ENCODE data around the gene MYDGF.

The MYDGF gene

DNA sequence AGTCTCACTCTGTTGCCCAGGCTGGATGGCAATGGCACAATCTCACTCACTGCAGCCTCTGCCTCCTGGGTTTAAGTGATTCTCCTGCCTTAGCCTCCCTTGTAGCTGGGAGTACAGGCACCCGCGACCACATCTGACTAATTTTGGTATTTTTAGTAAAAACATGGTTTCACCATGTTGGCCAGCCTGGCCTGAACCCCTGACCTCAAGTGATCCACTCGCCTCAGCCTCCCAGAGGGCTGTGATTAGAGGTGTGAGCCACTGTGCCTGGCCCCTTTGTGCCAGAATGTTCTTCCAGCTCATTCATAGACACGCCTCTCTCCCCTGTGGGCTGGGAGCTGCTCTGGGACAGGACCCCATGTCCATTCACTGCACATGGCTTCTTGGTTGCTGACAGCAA, 9.1 kb downstream of the MYDGF start:
- H3K9me2 ChIP-seq (ENCODE audit: low read depth, low read length): no peaks in the 10 kb centered on the region
- no peaks in the 10 kb centered on the region for H4K20me1 ChIP-seq (ENCODE audit: insufficient read depth, low read length)
- H3K27ac ChIP-seq (ENCODE audit: low read depth, low read length, poor library complexity, severe bottlenecking): no peak overlapping the region
- H3K36me3 ChIP-seq (ENCODE audit: insufficient read depth, low read length): peaks cover 52% of the 10 kb centered on the region
- no peaks in the 10 kb centered on the region for H3K79me2 ChIP-seq (ENCODE audit: insufficient read depth, low read length)
- TF ChIP-seq, protein P1, sequence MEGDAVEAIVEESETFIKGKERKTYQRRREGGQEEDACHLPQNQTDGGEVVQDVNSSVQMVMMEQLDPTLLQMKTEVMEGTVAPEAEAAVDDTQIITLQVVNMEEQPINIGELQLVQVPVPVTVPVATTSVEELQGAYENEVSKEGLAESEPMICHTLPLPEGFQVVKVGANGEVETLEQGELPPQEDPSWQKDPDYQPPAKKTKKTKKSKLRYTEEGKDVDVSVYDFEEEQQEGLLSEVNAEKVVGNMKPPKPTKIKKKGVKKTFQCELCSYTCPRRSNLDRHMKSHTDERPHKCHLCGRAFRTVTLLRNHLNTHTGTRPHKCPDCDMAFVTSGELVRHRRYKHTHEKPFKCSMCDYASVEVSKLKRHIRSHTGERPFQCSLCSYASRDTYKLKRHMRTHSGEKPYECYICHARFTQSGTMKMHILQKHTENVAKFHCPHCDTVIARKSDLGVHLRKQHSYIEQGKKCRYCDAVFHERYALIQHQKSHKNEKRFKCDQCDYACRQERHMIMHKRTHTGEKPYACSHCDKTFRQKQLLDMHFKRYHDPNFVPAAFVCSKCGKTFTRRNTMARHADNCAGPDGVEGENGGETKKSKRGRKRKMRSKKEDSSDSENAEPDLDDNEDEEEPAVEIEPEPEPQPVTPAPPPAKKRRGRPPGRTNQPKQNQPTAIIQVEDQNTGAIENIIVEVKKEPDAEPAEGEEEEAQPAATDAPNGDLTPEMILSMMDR (IDR thresholded peaks at IDR 0.05; ENCODE audit: low read length): no peak
- H3K9me3 ChIP-seq (ENCODE audit: low read length): no peaks in the 10 kb centered on the region
- H3K4me2 ChIP-seq (ENCODE audit: low read length): no peak overlapping the region
- H2AFZ ChIP-seq (ENCODE audit: low read length): no peak overlapping the region
- H3K27me3 ChIP-seq (ENCODE audit: insufficient read depth, low read length): no peaks in the 10 kb centered on the region
- H3K4me3 ChIP-seq (ENCODE audit: low read depth, low read length, poor library complexity, severe bottlenecking): no peak overlapping the region
- H3F3A ChIP-seq (ENCODE audit: insufficient read depth, low read length): no peaks in the 10 kb centered on the region
- no peak overlapping the region for H3K9ac ChIP-seq (ENCODE audit: low read length)
- H3K4me1 ChIP-seq (ENCODE audit: insufficient read depth, low read length, severe bottlenecking): no peaks in the 10 kb centered on the region

DNA sequence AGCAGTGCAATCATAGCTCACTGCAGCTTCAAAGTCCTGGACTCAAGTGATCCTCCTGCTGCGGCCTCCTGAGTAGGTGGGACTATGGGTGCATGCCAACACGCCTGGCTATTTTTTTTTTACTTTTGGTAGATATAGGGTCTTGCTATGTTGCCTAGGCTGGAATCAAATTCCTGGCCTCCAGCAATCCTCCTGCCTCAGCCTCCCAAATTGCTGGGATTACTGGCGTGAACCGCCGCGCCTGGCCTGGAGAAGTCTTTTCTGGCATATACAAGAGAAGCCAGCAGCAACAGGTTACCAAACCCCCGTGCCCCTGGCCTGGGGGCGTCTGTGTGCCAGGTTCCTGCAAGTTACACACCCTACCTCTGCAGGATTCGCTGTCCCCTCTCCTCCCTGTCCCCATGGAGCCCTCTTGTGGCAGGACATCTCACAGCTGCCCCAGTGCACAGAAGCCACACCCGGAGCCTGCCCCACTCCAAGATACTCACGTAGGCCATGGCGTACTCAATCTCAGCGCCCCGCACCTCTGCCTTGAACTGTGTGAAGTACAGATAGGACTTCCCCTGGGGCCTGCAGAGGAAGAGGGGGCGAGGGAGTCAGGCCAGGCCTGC, 9.9 kb downstream of the MYDGF start:
- Histone ChIP-seq H3K27me3 (ENCODE audit: insufficient read depth, low read length) (no peaks in the 10 kb centered on the region), H3K9ac (ENCODE audit: low read length) (no peak overlapping the region)
- TF ChIP-seq, protein P1 (IDR thresholded peaks at IDR 0.05; ENCODE audit: low read length): peak; percentile 37; the same call in 1 of the 2 replicates
- no peak for TF ChIP-seq EZH2 (IDR thresholded peaks at IDR 0.05; ENCODE audit: borderline replicate concordance, low read length)

GRCh38 chr19:4657835-4658234, 12.3 kb downstream of the MYDGF start:
- H3K4me2 ChIP-seq (ENCODE audit: low read length): no peak overlapping the region
- H3K9ac ChIP-seq (ENCODE audit: low read length): no peak overlapping the region
- no peak overlapping the region for H2AFZ ChIP-seq (ENCODE audit: low read length)
- no peaks in the 10 kb centered on the region for H3K9me2 ChIP-seq (ENCODE audit: low read depth, low read length)
- H3K36me3 ChIP-seq (ENCODE audit: insufficient read depth, low read length): peaks cover 36% of the 10 kb centered on the region
- H4K20me1 ChIP-seq (ENCODE audit: insufficient read depth, low read length): no peaks in the 10 kb centered on the region
- H3K27me3 ChIP-seq (ENCODE audit: insufficient read depth, low read length): no peaks in the 10 kb centered on the region
- no peak overlapping the region for H3K27ac ChIP-seq (ENCODE audit: low read depth, low read length, poor library complexity, severe bottlenecking)
- H3K4me3 ChIP-seq (ENCODE audit: low read depth, low read length, poor library complexity, severe bottlenecking): no peak overlapping the region
- H3K9me3 ChIP-seq (ENCODE audit: low read length): no peaks in the 10 kb centered on the region
- H3K4me1 ChIP-seq (ENCODE audit: insufficient read depth, low read length, severe bottlenecking): peaks cover 15% of the 10 kb centered on the region
- no peaks in the 10 kb centered on the region for H3K79me2 ChIP-seq (ENCODE audit: insufficient read depth, low read length)
- no peaks in the 10 kb centered on the region for H3F3A ChIP-seq (ENCODE audit: insufficient read depth, low read length)
- TF ChIP-seq, protein P1 (IDR thresholded peaks at IDR 0.05; ENCODE audit: low read length): no peak
- no peak for TF ChIP-seq EZH2 (IDR thresholded peaks at IDR 0.05; ENCODE audit: borderline replicate concordance, low read length)

More for the DNA sequence above, 9.9 kb downstream of the MYDGF start:
- Histone ChIP-seq H3F3A (ENCODE audit: insufficient read depth, low read length) (no peaks in the 10 kb centered on the region), H3K36me3 (ENCODE audit: insufficient read depth, low read length) (peaks cover 50% of the 10 kb centered on the region), H3K9me3 (ENCODE audit: low read length) (no peaks in the 10 kb centered on the region), H4K20me1 (ENCODE audit: insufficient read depth, low read length) (no peaks in the 10 kb centered on the region), H3K27ac (ENCODE audit: low read depth, low read length, poor library complexity, severe bottlenecking) (no peak overlapping the region), H3K79me2 (ENCODE audit: insufficient read depth, low read length) (no peaks in the 10 kb centered on the region), H3K4me3 (ENCODE audit: low read depth, low read length, poor library complexity, severe bottlenecking) (no peak overlapping the region), H2AFZ (ENCODE audit: low read length) (no peak overlapping the region), H3K4me1 (ENCODE audit: insufficient read depth, low read length, severe bottlenecking) (no peaks in the 10 kb centered on the region), H3K9me2 (ENCODE audit: low read depth, low read length) (no peaks in the 10 kb centered on the region), H3K4me2 (ENCODE audit: low read length) (no peak overlapping the region)

Data from OCI-LY1 (cell line).